Erythroblast (primary cell): ENCODE measurements around the gene MACROH2A2.

Experiments
- GATA1 ChIP-seq: IDR thresholded peaks from 2 replicates; pipeline ENCODE4 v1.6.1; 2011; ENCODE audit warnings: low read depth, mild to moderate bottlenecking, control low read depth, low read length, moderate library complexity
- POLR2A ChIP-seq: IDR thresholded peaks from 2 replicates; pipeline ENCODE4 v1.6.1; 2011; ENCODE audit warnings: mild to moderate bottlenecking, low read length

GRCh38 chr10:70087616-70088307 lies 35.1 kb downstream of the MACROH2A2 start:
- TF ChIP-seq POLR2A (no peak), GATA1 (no peak)
